Astrocyte of the cerebellum (primary cell): Measurements from ENCODE around the gene PIP5K1B.

ENCODE experiments used
- DNase-seq: peaks from one replicate; pipeline ENCODE4 v3.0.0-alpha.2; 2011; ENCODE audit warnings: low read depth
- H3K4me3 ChIP-seq: 2 replicates; pipeline ENCODE4 v1.5.1; 2011; ENCODE audit warnings: mild to moderate bottlenecking, low read depth, low read length, moderate library complexity
- in situ Hi-C: cut with HindIII; loops from 2 replicates; pipeline ENCODE4 v1.10.0; 2017; ENCODE audit warnings: low sequenced_read_pairs
- TF ChIP-seq, protein P1 (sequence below): IDR thresholded peaks from 2 replicates; pipeline ENCODE4 v1.5.1; 2012; ENCODE audit warnings: low read length, low read depth, moderate library complexity, mild to moderate bottlenecking; ENCODE audit errors: missing control alignments

The PIP5K1B gene

DNA sequence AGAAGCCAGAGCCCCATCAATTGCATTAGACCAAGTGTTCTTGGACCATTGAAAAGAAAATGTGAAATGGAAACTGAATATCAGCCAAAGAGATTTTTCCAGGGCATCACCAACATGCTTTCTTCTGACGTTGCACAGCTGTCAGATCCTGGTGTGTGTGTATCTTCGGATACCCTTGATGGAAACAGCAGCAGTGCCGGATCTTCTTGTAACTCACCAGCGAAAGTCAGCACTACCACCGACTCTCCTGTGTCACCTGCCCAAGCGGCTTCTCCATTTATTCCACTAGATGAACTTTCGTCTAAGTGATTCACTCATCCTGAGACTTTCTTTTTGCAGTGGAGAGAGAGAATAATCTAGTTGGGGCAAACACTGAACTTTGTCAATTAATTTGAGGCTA, 75.7 kb downstream of the PIP5K1B start:
- H3K4me3 ChIP-seq = peak overlapping the region; percentile 70
- in situ Hi-C loops = no loop called here
- TF ChIP-seq, protein P1, sequence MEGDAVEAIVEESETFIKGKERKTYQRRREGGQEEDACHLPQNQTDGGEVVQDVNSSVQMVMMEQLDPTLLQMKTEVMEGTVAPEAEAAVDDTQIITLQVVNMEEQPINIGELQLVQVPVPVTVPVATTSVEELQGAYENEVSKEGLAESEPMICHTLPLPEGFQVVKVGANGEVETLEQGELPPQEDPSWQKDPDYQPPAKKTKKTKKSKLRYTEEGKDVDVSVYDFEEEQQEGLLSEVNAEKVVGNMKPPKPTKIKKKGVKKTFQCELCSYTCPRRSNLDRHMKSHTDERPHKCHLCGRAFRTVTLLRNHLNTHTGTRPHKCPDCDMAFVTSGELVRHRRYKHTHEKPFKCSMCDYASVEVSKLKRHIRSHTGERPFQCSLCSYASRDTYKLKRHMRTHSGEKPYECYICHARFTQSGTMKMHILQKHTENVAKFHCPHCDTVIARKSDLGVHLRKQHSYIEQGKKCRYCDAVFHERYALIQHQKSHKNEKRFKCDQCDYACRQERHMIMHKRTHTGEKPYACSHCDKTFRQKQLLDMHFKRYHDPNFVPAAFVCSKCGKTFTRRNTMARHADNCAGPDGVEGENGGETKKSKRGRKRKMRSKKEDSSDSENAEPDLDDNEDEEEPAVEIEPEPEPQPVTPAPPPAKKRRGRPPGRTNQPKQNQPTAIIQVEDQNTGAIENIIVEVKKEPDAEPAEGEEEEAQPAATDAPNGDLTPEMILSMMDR = no peak
- no peak for DNase-seq

DNA sequence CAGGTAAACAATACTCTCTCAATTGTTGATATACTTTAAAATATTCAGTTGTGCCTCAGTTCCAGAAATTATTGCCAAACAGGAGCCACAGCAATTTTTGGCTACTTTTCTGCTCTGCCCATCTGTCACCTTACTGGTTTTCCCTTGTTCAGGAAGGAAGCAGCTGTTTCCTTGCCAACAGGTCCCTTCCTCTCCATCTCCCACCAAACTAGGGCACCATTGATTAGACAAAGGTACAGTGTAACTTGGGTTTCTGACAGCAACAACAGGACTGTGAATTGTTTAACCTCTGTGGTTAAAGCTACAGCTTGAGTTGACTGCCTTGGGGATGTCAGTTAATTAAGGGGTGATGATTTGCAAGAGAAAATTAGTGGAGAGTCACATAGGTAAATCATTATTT, 76.9 kb downstream of the PIP5K1B start:
- in situ Hi-C loops = no loop called here
- DNase-seq = no peak
- no peak overlapping the region for H3K4me3 ChIP-seq
- TF ChIP-seq, protein P1 = no peak

DNA sequence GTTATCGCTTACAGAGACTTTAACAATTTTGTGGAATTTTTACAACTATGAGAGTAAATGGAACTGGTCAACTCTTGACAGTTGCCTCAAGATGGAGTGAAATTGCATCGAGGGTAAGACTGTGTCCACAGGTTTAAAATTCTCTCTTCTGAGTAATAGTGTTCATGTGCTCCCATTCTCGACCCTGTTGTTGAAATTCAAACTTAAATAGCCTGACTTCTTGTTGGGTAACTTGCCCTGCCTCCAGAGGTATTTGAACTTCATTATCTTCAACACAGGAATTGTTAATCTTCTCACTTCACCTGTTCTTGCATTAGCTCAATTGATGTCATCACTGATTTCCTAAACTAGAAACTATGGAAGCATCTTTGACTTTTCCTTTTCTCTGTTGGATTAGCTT, 77.5 kb downstream of the PIP5K1B start:
- TF ChIP-seq, protein P1 = no peak
- no peak overlapping the region for H3K4me3 ChIP-seq
- in situ Hi-C loops = no loop called here
- DNase-seq = no peak

DNA sequence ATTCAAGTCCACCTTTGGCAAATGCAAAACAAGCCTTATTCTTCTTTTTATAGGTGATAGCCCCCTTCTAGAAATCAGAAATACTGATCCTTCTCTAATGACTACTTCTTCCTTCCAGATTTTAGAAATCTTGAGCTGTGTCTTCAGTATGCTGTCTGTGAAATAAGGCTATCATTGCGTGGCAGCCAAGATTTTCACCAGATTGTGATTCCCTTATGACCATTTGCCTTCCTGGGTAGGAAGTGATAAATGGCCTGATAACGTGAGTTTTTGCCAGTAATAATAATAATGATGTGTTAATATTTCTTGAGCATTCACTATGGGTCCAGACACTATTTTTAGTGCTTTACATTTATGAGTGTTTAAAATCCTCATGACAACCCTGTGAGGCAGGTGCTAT, 80.9 kb downstream of the PIP5K1B start:
- TF ChIP-seq, protein P1 = no peak
- DNase-seq = no peak
- in situ Hi-C loops = no loop called here
- H3K4me3 ChIP-seq = no peak overlapping the region

DNA sequence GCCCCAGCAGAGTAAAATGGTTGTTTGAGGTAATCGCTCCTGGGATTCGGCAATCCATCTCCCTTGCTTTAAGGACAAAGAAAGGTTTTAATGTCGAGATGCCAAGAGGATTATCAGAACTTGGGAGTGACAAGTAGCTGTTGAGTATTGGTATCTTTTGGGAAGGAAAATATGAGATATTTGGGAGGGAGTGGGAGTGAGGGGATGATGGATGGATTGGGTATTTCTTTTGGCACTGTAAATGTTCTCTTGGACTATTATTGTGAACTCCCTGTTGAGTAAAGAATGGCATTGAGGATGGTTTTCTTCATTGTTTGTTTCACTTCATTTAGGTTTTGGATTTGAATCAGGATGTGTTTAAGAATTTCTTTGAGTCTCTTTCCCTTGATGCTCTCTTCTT, 86.1 kb downstream of the PIP5K1B start:
- TF ChIP-seq, protein P1 = no peak
- no peak overlapping the region for H3K4me3 ChIP-seq
- in situ Hi-C loops = no loop called here
- no peak for DNase-seq

DNA sequence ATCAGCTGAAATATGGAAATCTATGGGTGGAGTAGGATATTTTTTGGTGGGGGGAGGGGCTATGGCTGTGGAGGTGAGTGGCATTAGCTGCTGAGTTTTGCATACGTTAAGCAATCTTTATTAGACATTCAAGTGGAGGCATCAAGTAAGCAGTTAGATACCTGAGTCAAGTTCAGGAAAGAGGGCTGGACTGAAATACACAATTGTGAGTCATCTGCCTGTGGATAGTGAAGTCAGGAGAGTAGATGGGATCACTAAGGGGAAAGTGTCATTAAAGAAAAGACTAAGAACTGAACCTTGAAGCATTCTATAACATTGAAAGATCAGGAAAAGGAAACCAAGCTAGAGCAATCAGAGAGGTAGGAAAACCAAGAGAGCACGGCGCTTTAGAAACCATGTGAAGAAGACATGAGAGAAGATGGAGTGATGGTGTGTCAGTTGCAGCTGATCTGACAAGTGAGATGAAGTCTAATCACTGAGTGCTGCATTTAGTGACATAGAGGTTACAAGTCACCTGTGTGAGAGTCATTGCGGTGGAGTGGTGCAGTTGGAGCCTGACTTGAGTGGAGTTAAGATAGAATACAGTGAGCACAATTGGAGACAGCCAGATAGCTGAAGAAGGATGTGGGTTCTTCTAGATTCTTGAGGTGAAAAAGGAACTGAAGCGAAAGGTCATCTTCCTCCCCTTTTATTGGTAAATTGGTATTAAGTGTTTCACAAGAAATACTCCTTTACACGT, 88.7 kb downstream of the PIP5K1B start:
- in situ Hi-C loops = no loop called here
- TF ChIP-seq, protein P1 = no peak
- H3K4me3 ChIP-seq = no peak overlapping the region
- no peak for DNase-seq

DNA sequence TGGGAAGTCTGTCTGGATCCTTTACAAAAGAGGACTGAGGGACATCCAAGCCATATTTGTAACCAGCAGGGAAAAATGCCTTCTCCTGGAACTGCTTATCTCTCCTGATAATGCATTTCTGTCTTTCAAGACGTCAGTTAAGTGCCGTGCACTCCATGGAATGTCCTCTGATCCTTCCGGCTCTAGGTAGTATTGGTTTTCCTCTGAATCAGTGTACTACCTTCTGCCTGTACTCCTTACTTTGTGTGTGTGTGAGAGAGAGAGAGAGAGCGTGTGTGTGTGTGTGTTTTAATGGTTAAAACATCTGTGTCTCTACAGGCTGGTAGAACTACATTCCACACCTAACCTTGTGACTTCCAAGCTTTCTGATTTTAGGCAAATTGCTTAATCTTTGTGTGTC, 89.9 kb downstream of the PIP5K1B start:
- no peak for DNase-seq
- TF ChIP-seq, protein P1 = no peak
- H3K4me3 ChIP-seq = no peak overlapping the region
- in situ Hi-C loops = no loop called here
